ENCODE data around the gene TNFSF9. TPM values are rescaled to one million over a fixed set of nuclear protein-coding genes. Genes with fewer than 3 reads are reported as not detected.
A peak's percentile ranks its signal among the peaks of the same experiment; 100 is the strongest.
"Not testable (repeated sequence)": the region's sequence is repeated elsewhere in the genome, so short reads cannot be mapped to it uniquely, and the experiment has no call there.

Gene TNFSF9
- total RNA-seq, 1 donor from 2014 or later, result 9.7 TPM

DNA sequence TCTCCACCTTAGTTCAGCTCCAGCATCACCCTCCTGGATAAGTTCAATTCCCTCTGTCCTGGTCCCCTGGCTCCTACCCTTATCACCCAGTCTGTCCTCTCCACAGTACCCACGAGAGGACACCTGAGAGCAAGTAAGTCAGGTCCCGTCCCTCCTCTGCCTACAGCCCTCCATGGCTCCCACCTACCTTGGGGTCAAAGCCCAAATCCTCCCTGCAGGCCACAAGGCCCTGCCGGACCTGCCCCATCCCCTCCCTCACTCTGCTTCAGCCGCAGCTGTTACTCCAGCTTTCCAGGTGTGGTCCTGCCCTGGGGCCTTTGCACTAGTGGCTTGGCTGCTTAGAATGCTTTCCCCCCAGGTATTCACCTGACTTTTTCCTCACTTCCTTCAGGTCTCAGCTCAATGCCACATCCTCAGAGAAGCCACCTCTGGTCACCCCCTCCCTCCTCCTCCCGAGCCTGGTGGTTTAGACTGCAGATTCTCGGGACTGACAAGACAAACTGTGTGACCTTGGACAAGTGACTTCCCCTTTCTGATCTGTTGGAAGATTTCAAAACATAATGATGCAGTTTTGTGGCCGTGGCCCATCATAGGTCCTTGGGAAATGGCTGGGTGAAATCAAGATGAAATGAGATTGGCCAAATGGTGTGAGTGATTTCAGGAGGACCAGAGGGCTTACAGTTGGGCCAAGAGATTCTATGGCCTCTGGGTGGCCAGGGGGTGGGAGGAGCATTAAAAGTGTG is 32.4 kb upstream of the TNFSF9 start:
- intact Hi-C loops (cut with micrococcal nuclease), result no loop called here
- no peak overlapping the region for H3K27ac Mint-ChIP-seq
- H3K27me3 Mint-ChIP-seq (ENCODE audit: insufficient read depth), result peaks cover 18% of the 10 kb centered on the region

GRCh38 chr19:6499052-6499790 is 31.6 kb upstream of the TNFSF9 start:
- H3K4me3 Mint-ChIP-seq, result no peak overlapping the region
- H3K36me3 Mint-ChIP-seq (ENCODE audit: low read depth), result no peaks in the 10 kb centered on the region

More for the DNA sequence above, 32.4 kb upstream of the TNFSF9 start:
- Mint-ChIP-seq H3K4me1 (ENCODE audit: low read depth) (peaks cover 11% of the 10 kb centered on the region), H3K9me3 (no peaks in the 10 kb centered on the region), H3K36me3 (ENCODE audit: low read depth) (no peaks in the 10 kb centered on the region), H3K4me3 (no peak overlapping the region)
- no peak for DNase-seq (ENCODE audit: low spot score)

GRCh38 chr19:6500837-6501739 is 29.7 kb upstream of the TNFSF9 start:
- H3K9me3 Mint-ChIP-seq, result no peaks in the 10 kb centered on the region
- no peaks in the 10 kb centered on the region for H3K36me3 Mint-ChIP-seq (ENCODE audit: low read depth)
- peak overlapping the region; percentile 82 for H3K4me3 Mint-ChIP-seq
- peaks cover 21% of the 10 kb centered on the region for H3K4me1 Mint-ChIP-seq (ENCODE audit: low read depth)
- no peak overlapping the region for H3K27ac Mint-ChIP-seq
- intact Hi-C loops (cut with micrococcal nuclease), result no loop called here
- no peak for DNase-seq (ENCODE audit: low spot score)
- H3K27me3 Mint-ChIP-seq (ENCODE audit: insufficient read depth), result peaks cover 18% of the 10 kb centered on the region

More at GRCh38 chr19:6499052-6499790, 31.6 kb upstream of the TNFSF9 start:
- Mint-ChIP-seq H3K9me3 (no peaks in the 10 kb centered on the region), H3K4me1 (ENCODE audit: low read depth) (peaks cover 11% of the 10 kb centered on the region), H3K27me3 (ENCODE audit: insufficient read depth) (peaks cover 18% of the 10 kb centered on the region), H3K27ac (no peak overlapping the region)
- intact Hi-C loops (cut with micrococcal nuclease), result no loop called here
- DNase-seq (ENCODE audit: low spot score), result no peak

- intact Hi-C loops (cut with micrococcal nuclease), result loop anchor here (1.0 kb wide), 2 partner anchors 14 to 42 kb away; no protein-coding TSS in a partner anchor
- no peak within 1 kb of the TSS for H3K27ac Mint-ChIP-seq
- peaks cover 18% of the 10 kb centered on the region for H3K27me3 Mint-ChIP-seq (ENCODE audit: insufficient read depth)
- no peaks in the 10 kb centered on the region for H3K36me3 Mint-ChIP-seq (ENCODE audit: low read depth)
- H3K4me1 Mint-ChIP-seq (ENCODE audit: low read depth), result peaks cover 21% of the 10 kb centered on the region
- peak; percentile 31 for DNase-seq (ENCODE audit: low spot score)
- H3K9me3 Mint-ChIP-seq, result no peaks in the 10 kb centered on the region
- peak within 1 kb of the TSS; percentile 82 for H3K4me3 Mint-ChIP-seq
These were observed 28.8 kb upstream of the TNFSF9 start, which contains the start of gene TUBB4A for GRCh38 chr19:6501740-6502648. TSS of gene TUBB4A (minus strand) at chr19:6502309. CDS start at chr19:6502212, 97 bp downstream.

DNA sequence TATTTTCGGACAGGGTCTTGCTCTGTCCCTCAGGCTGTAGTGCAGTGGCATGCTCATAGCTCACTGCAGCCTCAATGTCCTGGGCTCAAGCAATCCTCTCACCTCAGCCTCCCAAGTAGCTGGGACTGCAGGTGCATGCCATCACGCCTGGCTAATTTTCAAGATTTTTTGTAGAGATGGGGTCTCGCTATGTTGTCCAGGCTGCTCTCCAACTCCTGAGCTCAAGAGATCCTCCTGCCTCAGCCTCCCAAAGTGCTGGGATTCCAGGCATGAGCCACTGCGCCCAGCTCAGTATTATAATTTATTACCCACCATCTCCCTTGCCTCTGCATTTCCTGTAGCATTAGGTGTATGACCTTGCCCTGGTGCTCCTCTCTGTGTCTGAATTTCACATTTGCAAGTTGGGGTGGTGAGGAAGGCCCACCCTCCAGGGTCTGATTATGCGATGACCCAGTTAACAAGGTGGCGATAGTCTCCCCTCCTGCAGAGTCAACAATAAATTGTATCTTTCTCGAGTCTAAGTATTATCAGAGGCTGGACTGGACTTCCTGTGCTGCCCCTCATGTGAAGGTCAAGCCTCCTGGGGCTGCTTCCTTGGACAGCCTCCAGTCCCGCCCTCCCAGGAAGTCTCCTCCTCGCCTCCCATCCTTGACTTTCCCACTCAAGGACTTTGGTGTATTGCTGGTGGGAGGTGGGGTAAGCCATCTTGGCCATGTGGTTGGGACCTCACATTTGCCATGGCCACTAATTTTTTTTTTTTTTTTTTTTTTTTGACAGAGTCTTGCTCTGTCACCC is 27.2 kb upstream of the TNFSF9 start:
- Mint-ChIP-seq H3K9me3 (no peaks in the 10 kb centered on the region), H3K27me3 (ENCODE audit: insufficient read depth) (peaks cover 18% of the 10 kb centered on the region), H3K27ac (no peak overlapping the region), H3K4me3 (peak overlapping the region; percentile 66), H3K36me3 (ENCODE audit: low read depth) (no peaks in the 10 kb centered on the region), H3K4me1 (ENCODE audit: low read depth) (peaks cover 18% of the 10 kb centered on the region)
- no peak for DNase-seq (ENCODE audit: low spot score)
- intact Hi-C loops (cut with micrococcal nuclease), result loop anchor here (1.0 to 2.0 kb wide), 5 partner anchors 23 to 223 kb away; partner anchors contain the start of genes DENND1C and GTF2F1

DNA sequence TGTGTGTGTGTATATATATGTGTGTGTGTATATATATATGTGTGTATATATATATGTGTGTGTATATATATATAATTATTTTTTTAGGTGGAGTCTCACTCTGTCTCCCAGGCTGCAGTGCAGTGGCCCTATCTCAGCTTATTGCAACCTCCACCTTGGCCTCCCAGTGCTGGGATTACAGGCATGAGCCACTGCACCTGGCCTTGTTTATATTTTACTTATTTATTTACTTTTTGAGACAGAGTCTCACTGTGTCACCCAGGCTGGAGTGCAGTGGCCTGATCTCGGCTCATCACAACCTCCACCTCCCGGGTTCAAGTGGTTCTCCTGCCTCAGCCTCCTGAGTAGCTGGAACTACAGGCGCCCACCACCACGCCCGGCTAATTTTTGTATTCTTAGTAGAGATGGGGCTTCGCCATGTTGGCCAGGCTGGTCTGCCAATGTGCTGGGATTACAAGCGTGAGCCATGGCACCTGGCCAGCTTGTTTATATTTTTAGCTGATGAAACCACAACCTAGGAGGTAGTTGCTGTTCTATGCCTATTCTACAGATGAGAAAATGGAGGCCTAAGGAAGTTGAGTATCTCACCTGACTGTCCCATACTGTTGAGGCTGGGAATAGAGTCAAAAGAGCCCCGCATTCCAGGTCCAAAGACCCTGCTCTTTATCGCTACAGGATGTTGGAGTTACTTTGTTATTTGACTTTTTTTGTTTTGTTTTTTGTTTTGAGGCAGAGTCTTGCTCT is 22.6 kb upstream of the TNFSF9 start:
- H3K36me3 Mint-ChIP-seq (ENCODE audit: low read depth); DNase-seq (ENCODE audit: low spot score); H3K4me3 Mint-ChIP-seq; H3K27ac Mint-ChIP-seq; H3K27me3 Mint-ChIP-seq (ENCODE audit: insufficient read depth); H3K4me1 Mint-ChIP-seq (ENCODE audit: low read depth); H3K9me3 Mint-ChIP-seq; intact Hi-C loops (cut with micrococcal nuclease): not testable (repeated sequence)

GRCh38 chr19:6509118-6509971 is 21.5 kb upstream of the TNFSF9 start:
- H3K36me3 Mint-ChIP-seq (ENCODE audit: low read depth), result no peaks in the 10 kb centered on the region
- peaks cover 10% of the 10 kb centered on the region for H3K4me1 Mint-ChIP-seq (ENCODE audit: low read depth)
- H3K4me3 Mint-ChIP-seq, result no peak overlapping the region
- H3K27ac Mint-ChIP-seq, result no peak overlapping the region
- DNase-seq (ENCODE audit: low spot score), result no peak
- no peaks in the 10 kb centered on the region for H3K27me3 Mint-ChIP-seq (ENCODE audit: insufficient read depth)
- intact Hi-C loops (cut with micrococcal nuclease), result no loop called here
- no peaks in the 10 kb centered on the region for H3K9me3 Mint-ChIP-seq

DNA sequence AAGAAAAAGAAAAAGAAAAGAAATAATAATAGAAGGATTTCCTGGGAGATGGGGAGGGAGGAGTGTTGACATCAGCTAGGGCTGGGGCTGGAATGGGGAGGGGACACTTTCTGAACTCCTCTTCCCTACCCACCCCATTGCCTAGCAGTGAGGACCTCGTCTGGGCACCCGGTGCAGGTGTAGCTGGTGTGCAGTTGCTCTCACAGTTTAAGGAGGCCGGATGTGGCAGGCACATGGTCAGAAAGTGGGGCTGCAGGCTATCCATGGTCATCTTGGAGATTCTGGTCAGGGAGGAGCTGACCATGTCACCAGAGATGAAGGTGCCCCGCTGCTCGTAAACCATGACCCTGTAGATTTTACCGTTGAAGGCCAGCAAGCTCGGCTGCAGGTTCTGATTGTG is 20.2 kb upstream of the TNFSF9 start:
- Mint-ChIP-seq H3K9me3 (no peaks in the 10 kb centered on the region), H3K4me1 (ENCODE audit: low read depth) (no peaks in the 10 kb centered on the region), H3K27ac (no peak overlapping the region), H3K4me3 (no peak overlapping the region), H3K27me3 (ENCODE audit: insufficient read depth) (no peaks in the 10 kb centered on the region), H3K36me3 (ENCODE audit: low read depth) (no peaks in the 10 kb centered on the region)
- DNase-seq (ENCODE audit: low spot score), result no peak
- intact Hi-C loops (cut with micrococcal nuclease), result no loop called here

DNA sequence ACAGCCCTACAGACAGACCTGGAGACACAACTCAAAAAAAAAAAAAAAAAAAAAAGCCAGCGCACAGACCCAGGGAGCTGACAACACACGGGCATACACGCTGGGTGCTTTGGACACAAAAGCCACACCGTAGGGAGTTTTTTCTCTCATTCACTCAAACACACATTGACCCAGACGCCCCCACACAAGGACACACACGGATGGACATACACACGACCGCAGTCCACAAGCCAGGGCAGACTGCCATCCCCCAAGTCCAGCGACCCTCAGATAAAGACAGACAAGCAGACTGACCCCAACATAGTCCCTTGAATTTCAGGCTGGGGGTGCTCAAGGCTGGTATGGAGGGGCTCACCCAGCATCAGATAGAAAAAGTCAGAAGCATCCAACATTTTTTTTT is 16.7 kb upstream of the TNFSF9 start:
- H3K36me3 Mint-ChIP-seq (ENCODE audit: low read depth), result no peaks in the 10 kb centered on the region
- H3K27ac Mint-ChIP-seq, result no peak overlapping the region
- intact Hi-C loops (cut with micrococcal nuclease), result no loop called here
- no peak overlapping the region for H3K4me3 Mint-ChIP-seq
- DNase-seq (ENCODE audit: low spot score), result no peak
- no peaks in the 10 kb centered on the region for H3K9me3 Mint-ChIP-seq
- peaks cover 29% of the 10 kb centered on the region for H3K4me1 Mint-ChIP-seq (ENCODE audit: low read depth)
- no peaks in the 10 kb centered on the region for H3K27me3 Mint-ChIP-seq (ENCODE audit: insufficient read depth)

GRCh38 chr19:6514926-6515544 is 15.8 kb upstream of the TNFSF9 start:
- Mint-ChIP-seq H3K9me3 (no peaks in the 10 kb centered on the region), H3K4me3 (peak overlapping the region; percentile 63), H3K36me3 (ENCODE audit: low read depth) (no peaks in the 10 kb centered on the region), H3K27me3 (ENCODE audit: insufficient read depth) (peaks cover 2% of the 10 kb centered on the region), H3K27ac (no peak overlapping the region), H3K4me1 (ENCODE audit: low read depth) (peaks cover 33% of the 10 kb centered on the region)
- intact Hi-C loops (cut with micrococcal nuclease), result loop anchor here (5.0 kb wide), 2 partner anchors 37 to 102 kb away; no protein-coding TSS in a partner anchor
- no peak for DNase-seq (ENCODE audit: low spot score)

All from activated T-helper 1 cell treated with anti-CD3 and anti-CD28 coated beads, Interleukin-12 subunit alpha, Interleukin-12 subunit beta, Interleukin-2, Interleukin-4 antibody, amounts not matched to agents 30 ng/mL and 10 ng/mL and 1 ng/mL, durations not matched to agents 14 hours and 24 hours and 36 hours (primary cell).